LNCaP clone FGC (cell line): Measurements from ENCODE around the gene RABL6.
"Not testable (repeated sequence)": the region's sequence is repeated elsewhere in the genome, so short reads cannot be mapped to it uniquely, and the experiment has no call there.

Source experiments
- DNase-seq: peaks from one replicate; pipeline ENCODE4 v3.0.0-alpha.2; 2011; ENCODE audit warnings: low read depth
- H3K4me3 ChIP-seq: 2 replicates; pipeline ENCODE4 v1.5.1; 2011; ENCODE audit warnings: mild to moderate bottlenecking, low read depth, low read length, control low read depth
- CTCF ChIP-seq: IDR thresholded peaks from 2 replicates; pipeline ENCODE4 v1.5.1; 2012; ENCODE audit warnings: mild to moderate bottlenecking; ENCODE audit not compliant: control insufficient read depth, insufficient read depth; ENCODE audit errors: extremely low read depth

The RABL6 gene

GRCh38 chr9:136761545-136761981 lies 46.2 kb upstream of the RABL6 start:
- DNase-seq, result no peak
- H3K4me3 ChIP-seq, result no peak overlapping the region
- no peak for TF ChIP-seq CTCF

GRCh38 chr9:136762221-136762691 lies 45.5 kb upstream of the RABL6 start:
- TF ChIP-seq CTCF, result no peak
- no peak for DNase-seq
- no peak overlapping the region for H3K4me3 ChIP-seq

GRCh38 chr9:136762915-136763648 lies 44.7 kb upstream of the RABL6 start:
- H3K4me3 ChIP-seq, result no peak overlapping the region
- TF ChIP-seq CTCF, result no peak
- no peak for DNase-seq

GRCh38 chr9:136763649-136764035 lies 44.1 kb upstream of the RABL6 start:
- no peak for TF ChIP-seq CTCF
- no peak overlapping the region for H3K4me3 ChIP-seq
- DNase-seq, result no peak

- no peak within 1 kb of the TSS for H3K4me3 ChIP-seq
- no peak for TF ChIP-seq CTCF
- no peak for DNase-seq
Measured at GRCh38 chr9:136764301-136764891, 43.4 kb upstream of the RABL6 start, which contains the start of gene LCN15. Gene LCN15, minus strand, starts transcription at chr9:136764518. Its CDS starts 30 bp downstream, at chr9:136764488.

- H3K4me3 ChIP-seq, result no peak overlapping the region
- TF ChIP-seq CTCF, result no peak
- no peak for DNase-seq
Measured at GRCh38 chr9:136765041-136765440, 42.7 kb upstream of the RABL6 start.

GRCh38 chr9:136765745-136766409 lies 41.9 kb upstream of the RABL6 start:
- not testable (repeated sequence) for DNase-seq, H3K4me3 ChIP-seq
